NCI-H2029 treated with DMSO at 0.1 percent for 48 hours (cell line): ENCODE data around the gene TLCD3A.
"Not testable (repeated sequence)": the region's sequence is repeated elsewhere in the genome, so short reads cannot be mapped to it uniquely, and the experiment has no call there.

Experiments
- DNase-seq: peaks from one replicate; lab custom pipeline; 2025; lab: John Stamatoyannopoulos, UW

Gene TLCD3A

DNA sequence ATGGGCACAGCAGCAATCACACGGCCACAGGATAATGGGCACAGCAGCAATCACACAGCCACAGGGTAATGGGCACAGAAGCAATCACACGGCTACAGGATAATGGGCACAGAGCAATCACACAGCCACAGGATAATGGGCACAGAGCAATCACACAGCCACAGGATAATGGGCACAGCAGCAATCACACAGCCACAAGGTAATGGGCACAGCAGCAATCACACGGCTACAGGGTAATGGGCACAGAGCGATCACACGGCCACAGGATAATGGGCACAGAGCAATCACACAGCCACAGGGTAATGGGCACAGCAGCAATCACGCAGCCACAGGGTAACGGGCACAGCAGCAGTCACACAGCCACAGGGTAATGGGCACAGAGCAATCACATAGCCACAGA, 17.0 kb downstream of the TLCD3A start:
- DNase-seq = not testable (repeated sequence)

DNA sequence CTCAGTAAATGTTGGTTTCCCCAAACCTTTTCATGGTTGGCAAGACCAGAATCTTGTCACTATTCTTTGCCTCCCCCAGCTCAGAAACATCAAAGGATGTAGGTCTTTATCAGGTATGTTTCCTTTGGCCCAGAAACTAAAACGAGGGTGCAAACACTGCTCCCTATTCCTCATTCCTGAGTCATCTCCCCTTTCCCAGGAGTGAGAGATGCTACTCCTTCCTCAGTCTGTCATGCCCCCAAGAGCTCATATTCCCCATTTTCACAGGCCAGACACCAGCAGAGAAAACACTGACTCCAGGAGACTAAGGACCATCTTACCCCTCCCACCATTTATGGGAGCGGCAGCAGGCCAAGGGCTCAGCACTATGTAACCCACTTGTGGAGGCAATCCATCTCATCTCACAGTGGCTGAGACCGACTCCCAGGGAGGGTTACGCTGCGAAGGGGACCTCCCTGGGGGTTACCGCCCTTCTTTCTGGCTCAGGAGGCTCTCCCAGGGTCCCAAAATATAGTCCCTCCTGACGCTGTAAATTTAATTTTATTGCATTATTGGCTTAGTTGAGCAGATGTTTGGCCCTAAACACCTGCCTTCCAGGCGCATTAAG, 18.1 kb downstream of the TLCD3A start:
- no peak for DNase-seq

DNA sequence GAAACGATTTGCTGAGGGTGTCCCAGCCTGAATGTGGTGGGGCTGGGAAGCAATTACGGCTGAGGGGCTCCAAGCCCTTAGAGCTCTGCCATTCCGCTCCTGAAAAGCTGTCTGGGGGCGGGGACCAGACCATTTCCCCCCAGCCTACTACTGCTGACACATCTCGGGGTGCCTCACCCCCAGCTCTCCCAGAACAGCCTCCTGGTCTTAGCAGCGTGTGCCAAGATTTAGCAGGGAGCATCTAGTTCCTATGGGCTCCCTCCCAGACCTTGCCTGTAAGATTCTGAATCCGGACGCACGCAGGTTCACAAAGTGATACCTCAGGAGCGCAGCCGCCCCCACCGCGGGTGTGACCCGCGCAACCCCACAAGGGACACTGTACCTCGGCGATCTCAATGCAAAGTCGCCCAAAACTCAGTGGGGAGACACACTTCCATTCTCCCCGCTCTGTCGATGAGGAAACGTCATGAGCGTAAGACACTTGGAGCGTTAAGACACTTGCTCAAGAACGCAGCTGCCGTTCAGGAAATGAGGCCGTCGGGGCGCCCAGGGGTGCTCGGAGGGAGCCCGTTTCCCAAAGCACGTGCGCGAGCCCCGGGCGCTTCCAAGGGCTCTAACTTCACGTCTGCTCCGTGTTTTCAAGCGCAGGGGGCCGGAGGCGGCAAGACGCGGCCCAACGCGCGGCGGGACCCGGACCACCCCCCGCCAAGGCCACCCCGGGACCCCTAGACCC, 19.0 kb downstream of the TLCD3A start:
- DNase-seq = no peak

DNA sequence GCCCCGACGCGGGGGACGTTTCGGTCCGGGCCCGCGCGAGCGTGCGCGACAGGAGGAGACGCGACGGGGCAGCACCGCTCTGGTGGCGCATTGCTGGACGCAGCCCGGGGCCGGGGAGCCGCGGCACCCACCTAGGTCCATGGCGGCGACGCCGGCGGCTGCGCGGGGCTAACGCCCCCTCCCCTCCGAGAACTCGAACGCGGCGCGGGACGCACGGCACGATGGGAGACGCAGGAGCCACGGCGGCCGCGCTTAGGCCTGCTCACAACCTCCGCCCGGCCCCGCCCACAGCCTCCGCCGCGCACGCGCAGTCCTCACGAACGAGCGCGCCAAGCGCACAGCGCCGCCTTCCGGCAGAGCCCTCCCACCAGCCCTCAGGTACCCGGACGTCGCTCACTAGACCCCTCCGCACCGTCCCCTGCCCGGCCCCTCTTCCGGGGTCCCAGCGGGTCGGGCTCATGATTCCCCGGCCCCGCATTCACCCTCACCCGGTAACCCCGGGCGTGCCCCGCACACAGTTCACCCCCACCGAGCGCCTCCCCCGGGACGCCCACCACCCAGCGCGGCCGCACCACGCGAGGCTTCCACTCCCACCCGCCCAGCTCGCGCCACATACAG, 19.7 kb downstream of the TLCD3A start, which contains the start of gene GEMIN4:
Gene GEMIN4, minus strand, starts transcription at position 263 of the 618 bp plus-strand sequence. Its CDS starts 122 bp downstream, at position 141.
- DNase-seq = peak; percentile 9

DNA sequence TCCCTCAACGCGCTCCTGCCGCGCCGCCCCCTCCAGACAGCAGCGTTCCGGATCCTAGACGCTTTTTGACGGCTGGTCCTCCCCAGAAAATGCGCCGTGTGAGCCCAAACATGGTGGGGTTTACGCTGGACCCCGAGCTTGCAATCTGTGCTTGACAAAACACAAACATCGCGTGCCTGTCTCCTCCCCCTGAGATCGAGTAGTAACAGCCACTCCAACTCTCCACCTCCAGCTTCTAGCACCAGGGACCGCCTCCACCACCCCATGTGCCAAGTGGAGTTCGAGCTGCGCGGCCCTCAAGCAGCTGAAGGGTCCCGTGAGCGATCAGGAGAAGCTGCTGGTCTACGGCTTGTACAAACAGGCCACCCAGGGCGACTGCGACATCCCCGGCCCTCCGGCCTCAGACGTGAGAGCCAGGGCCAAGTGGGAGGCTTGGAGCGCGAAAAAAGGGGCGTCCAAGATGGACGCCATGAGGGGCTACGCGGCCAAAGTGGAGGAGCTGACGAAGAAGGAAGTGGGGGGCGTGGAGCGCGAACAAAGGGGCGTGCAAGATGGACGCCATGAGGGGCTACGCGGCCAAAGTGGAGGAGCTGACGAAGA, 20.3 kb downstream of the TLCD3A start:
- DNase-seq = peak; percentile 17

DNA sequence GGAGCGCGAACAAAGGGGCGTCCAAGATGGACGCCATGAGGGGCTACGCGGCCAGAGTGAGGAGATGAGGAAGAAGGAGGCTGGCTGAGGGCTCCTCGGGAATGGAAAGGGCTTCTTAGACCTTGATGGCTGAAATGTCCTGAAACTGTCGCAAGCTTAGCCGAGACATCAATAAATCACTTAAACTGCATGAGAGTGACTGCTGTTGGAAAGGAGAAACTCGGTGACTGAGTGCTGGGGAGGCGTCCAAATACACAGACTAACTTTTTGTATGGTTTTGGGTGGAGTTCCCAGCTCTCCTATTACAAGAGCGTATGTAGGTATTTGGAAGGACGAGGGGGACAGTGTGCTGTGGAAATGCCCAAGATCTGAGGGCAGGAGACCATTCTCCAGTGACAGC, 21.0 kb downstream of the TLCD3A start:
- DNase-seq = no peak

DNA sequence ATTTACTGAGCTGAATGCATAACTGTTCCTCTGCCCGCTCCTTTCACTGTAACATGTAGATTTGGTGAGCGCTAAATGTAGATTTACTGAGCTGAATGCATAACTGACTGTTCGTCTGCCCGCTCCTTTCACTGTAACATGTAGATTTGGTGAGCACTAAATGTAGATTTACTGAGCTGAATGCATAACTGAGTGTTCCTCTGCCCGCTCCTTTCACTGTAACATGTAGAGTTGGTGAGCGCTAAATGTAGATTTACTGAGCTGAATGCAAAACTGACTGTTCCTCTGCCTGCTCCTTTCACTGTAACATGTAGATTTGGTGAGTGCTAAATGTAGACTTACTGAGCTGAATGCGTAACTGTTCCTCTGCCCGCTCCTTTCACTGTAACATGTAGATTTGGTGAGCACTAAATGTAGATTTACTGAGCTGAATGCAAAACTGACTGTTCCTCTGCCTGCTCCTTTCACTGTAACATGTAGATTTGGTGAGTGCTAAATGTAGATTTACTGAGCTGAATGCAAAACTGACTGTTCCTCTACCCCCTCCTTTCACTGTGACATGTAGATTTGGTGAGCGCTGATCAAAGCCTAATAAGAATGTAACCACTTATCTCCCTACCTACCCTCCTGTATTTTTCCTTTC, 23.0 kb downstream of the TLCD3A start:
- DNase-seq = not testable (repeated sequence)

DNA sequence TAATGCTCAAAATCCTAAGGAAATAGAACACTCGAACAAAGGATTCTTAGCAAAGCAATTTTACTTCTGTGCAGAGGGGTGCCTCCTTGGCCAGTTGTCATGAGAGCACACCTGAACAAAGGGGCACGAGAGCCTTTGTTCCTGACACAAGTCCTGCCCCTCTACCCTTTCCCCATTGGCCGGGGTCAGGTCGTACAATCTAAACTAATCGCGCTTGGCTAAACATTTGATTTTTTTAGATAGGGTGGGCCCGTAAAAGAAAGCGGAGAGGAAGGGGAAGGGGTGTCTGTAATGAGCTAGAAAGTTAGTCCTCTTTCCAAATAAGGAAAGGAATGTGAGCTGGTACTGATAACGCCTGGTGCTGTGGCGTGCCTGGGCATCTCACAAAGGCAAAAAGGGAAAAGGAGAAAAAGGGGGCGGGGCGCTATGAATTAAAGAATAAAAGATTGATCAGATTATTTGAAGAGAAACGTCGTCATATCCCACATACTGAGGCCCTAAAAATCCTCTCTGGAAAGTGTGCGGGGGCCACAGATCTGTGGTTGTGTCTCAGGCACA, 23.7 kb downstream of the TLCD3A start:
- not testable (repeated sequence) for DNase-seq

DNA sequence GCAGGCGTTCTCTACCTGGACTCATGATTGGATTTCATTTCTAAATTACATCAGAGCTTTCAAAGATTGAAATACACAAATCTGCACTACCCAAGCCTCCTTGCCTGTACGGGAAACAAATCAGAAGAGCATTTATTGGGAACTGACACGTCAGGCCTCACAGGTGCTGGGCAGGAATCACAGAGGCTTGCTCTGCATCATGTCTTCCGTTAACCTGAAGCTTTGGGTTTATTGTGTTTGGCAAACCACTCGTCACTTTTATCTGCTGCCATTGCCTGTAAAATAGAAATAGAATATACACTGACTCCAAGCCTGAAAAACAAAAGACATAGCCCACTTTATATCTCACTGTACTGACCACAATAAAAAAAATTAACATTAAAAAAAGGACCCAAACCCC, 27.6 kb downstream of the TLCD3A start:
- DNase-seq = no peak

DNA sequence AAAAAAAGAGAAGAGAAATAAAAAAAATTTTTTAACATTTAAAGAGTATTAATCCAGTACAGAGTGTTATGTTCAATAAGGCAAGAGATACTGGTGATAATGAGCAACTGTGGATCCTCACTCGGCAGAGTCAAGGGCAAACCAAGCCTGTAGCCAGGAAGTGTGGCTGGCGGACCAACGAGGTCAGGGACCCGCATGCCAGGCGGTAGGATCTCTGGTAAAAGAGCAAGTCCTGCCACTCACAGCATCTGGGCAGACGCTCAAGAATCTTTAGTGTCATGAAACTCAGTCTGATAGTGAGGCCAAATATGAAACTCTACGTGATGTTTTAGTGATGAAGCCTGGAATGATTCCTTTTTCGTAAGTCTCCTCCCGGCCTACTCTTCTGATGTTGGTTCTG, 28.0 kb downstream of the TLCD3A start:
- DNase-seq = no peak

DNA sequence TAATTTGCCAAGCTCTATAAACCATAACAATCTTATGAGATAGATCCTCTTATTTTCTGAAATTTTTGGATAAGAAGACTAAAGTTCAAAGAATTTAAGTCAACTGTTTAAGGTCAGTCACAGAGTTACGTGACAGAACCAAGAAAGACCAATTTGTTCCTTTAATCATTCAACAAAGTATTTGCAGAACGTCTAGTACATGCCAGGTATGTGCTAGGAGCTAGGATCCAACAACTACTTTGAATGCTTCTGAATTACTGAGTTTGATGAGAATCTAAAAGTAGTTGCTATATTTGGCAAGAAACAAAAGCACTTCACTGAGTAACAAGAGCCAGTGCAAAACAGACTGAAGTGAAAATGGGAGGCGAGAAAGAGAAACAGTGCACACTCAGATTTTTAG, 34.7 kb downstream of the TLCD3A start:
- no peak for DNase-seq

DNA sequence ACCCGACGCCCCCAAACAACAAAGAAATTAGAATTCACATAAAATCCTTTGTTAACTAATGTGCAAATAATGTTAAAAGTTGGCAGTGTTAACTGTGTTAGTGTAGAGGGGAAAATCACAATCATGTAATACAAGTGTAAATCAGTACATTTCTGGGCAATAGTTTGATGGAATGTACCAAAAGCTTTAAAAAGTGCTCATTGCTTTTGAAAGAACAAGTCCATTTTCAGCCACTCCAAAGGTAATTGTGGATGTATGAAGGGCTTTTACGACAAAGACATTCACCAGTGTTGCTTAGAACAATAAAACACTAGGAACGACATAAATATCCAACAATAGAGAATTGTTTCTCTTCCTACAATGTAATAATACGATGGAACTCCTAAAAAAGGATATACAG, 40.6 kb downstream of the TLCD3A start:
- no peak for DNase-seq

DNA sequence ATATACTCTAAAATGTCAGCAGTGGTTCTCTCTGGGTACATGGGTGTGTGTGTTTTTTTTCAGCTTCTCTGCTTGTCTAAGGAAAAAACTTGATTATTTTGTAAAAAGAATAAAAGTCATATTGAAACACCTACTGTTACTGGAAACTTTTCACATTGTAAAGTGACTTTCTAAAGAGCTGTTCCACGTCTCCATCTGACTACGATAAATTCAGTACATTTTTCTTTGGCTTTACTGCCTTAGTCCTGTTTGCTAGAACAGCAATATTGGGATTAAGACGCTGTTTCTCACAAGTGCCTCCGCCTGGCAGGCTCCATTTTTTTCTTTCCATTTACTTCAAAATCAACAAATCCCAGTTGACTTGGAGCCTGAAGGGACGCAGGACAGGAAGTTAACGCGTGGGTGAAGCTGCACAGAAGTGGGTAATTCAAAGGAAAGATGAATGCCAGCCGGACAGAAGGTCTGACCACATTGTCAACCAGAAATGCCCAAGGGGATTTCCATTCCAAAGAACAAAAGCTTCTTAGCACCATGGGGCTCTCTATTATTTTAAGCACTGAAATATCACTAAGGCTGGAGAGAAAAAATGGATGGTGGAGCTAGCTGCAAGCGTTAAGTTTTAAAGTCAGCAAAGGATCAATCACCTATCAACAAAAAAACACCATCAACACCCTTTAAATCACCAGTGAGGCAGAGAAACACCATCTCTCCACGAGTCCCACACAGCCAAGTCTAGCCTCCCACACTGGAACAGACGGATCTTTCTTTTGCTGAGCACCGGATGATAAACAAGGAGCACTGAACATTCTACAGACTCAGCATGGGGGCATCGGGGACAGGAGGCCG, 41.3 kb downstream of the TLCD3A start:
- no peak for DNase-seq

DNA sequence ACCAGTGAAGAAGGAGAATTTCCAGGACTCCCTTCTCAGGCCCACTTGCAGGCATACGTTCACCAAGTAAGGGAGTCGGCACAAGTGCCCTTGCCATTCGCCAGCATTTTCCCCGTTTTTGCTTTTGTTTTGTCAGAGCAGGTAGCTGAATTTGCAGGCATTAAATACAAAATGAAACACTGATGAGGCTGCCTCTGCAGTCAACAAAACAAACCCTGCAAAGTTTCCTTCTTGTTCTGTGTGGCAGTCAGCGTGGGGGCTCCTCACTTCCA, 41.9 kb downstream of the TLCD3A start:
- DNase-seq = no peak

DNA sequence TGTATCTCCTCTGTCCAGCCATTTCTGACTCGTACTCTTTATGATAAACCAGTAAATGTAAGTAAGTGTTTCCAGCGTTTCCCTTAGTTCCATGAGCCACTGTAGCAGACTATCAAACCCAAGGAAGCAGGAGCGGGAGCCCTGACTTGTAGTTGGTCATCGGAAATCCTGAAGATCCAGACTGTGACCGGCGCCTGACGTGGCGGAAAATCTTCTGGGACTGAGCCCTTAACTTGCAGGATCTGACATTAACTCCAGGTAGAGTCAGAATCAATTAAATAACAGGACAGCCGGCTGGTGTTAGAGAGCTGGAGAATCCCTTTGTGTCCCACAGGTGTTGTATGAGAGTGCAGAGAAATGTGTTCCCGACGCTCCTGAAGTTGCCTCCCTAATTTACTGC, 45.7 kb downstream of the TLCD3A start:
- DNase-seq = no peak

DNA sequence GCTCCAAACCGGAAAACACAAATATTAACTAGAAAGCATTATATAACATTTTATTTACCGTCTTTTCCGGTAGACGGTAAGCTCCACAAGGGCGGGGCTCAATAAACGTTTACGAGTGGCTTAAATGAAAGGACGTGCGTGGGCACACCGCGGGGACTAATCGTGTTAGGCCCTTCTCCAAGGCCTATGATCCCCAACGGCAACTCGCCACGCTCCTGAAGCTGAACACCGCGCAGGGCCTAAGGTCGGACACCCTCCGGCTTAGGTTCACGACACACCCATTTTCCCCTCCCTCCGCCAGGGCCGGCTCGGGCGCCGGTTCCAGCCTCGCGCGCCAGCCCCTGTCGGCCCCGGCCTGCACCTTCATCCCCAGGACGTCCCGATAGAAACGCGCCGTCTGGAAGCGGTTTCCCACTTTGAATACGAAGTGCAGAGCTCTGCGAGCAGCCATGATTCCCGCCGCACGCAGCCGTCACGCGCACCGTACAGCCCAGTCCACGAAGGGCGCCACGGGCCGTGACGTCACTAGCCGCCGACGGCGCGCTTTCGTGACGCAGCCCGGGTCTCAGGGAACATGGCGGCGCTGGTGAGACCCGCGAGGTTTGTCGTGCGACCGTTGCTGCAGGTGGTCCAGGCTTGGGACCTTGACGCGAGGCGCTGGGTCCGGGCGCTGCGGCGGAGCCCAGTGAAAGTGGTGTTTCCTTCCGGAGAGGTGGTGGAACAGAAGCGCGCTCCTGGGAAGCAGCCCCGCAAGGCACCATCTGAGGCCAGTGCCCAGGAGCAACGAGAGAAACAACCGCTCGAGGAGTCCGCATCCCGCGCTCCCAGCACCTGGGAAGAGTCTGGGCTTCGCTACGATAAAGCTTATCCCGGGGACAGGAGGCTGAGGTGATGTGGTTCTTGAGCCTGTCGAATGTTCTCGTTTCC, 49.7 kb downstream of the TLCD3A start, which contains the start of the genes GLOD4 and MRM3:
Gene GLOD4, minus strand, starts transcription at position 476 of the 927 bp plus-strand sequence. Its CDS starts 25 bp downstream, at position 451.
Gene MRM3, plus strand, starts transcription at position 549 of the 927 bp plus-strand sequence. Its CDS starts 26 bp downstream, at position 575.
- peak; percentile 6 for DNase-seq

DNA sequence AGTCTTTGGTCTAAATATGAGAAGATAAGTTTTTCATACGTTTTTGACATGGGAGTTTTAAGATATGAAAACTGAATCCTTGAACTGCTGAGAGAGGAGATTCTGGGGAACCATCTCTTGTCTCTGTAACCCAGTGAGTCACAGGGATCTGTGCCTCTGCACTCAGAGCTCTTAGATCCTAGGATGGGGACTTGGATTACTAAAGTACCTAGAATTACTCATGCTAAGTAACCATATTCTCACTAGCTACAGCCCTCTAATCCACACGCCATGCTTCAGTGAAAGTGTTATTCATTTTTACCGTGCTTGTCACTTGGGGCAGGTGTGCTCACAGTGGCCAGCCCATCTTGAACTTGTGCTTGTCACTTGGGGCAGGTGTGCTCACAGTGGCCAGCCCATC, 51.7 kb downstream of the TLCD3A start:
- no peak for DNase-seq

DNA sequence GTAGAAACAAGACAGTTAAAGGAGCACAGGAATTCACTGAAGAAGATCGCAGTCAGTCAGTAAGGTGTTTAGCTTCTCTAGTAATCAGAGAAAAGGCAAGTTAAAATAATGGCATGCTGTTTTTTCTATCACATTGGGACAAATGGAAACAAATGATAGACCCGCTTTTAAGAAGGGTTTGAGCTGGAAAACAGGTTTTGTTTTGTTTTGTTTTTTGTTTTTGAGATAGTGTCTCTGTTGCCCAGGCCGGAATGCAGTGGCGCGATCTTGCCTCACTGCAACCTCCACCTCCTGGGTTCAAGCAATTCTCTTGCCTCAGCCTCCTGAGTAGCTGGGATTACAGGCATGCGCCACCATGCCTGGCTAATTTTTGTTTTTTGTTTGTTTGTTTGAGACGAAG, 53.5 kb downstream of the TLCD3A start:
- DNase-seq = not testable (repeated sequence)

DNA sequence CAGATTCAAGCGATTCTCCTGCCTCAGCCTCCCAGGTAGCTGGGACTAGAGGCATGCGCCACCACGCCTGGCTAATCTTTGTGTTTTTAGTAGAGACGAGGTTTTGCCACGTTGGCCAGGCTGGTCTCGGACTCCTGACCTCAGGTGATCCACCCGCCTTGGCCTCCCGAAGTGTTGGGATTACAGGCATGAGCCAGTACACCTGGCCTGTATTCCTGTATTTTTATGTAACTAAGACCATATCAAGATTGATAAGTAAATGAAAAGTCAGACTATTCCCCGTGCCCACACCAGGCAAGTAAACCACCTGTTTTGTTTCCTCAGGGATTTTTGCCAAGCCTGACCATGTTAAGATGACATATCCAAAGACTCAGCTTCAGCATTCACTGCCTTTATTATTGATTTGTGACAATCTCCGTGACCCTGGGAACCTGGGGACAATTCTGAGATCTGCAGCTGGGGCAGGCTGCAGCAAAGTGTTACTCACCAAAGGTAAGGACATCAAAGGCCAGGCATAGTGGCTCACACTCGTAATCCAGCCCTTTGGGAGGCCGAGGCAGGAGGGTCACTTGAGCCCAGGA, 55.3 kb downstream of the TLCD3A start:
- no peak for DNase-seq

DNA sequence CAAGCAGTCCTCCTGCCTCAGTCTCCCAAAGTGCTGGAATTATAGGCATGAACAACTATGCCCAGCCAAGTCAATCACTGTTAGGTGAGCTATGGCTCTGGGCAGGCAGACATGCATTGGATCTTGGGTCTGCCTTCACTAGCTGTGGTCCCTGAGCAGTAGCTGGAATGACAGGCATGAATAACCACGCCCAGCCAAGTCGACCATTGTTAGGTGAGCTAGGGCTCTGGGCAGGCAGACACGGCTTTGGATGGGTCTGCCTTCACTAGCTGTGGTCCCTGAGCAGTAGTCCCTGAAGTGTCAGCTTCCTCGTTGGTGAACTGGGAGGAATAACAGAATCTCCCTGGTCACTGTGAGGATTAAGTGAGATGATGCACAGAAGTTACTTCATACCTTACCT, 56.2 kb downstream of the TLCD3A start:
- no peak for DNase-seq
